Measurements from ENCODE around the gene ITIH3. TPM values are rescaled to one million over a fixed set of nuclear protein-coding genes. Genes with fewer than 3 reads are reported as not detected.
A peak's percentile ranks its signal among the peaks of the same experiment; 100 is the strongest.

Gene ITIH3
- total RNA-seq, 1 experiment from 2014 or later, result 0.37 TPM

- ATAC-seq (no peak), DNase-seq (ENCODE audit: low spot score) (no peak)
- no peaks in the 10 kb centered on the region for H3K36me3 Mint-ChIP-seq
- TF ChIP-seq MYBL2 (CRISPR knock-in tag; IDR thresholded peaks at IDR 0.05) (no peak), ZNF671 (CRISPR knock-in tag; IDR thresholded peaks at IDR 0.05) (no peak), ZNF138 (CRISPR knock-in tag; conservative IDR thresholded peaks at IDR 0.05) (no peak), JAZF1 (CRISPR knock-in tag; IDR thresholded peaks at IDR 0.05) (no peak), NFYB (CRISPR knock-in tag; conservative IDR thresholded peaks at IDR 0.05; ENCODE audit: low read depth) (no peak), ZNF263 (CRISPR knock-in tag; IDR thresholded peaks at IDR 0.05; ENCODE audit: low read depth) (no peak), ZNF121 (CRISPR knock-in tag; IDR thresholded peaks at IDR 0.05) (no peak), SMAD4 (CRISPR knock-in tag; IDR thresholded peaks at IDR 0.05) (no peak), ZMAT4 (CRISPR knock-in tag; IDR thresholded peaks at IDR 0.05) (no peak)
- H3K27ac Mint-ChIP-seq, result no peak overlapping the region
- no peaks in the 10 kb centered on the region for H3K4me1 Mint-ChIP-seq
- POLR2A ChIA-PET, result no interaction called here
- CTCF ChIA-PET, result interaction anchor here (0.6 to 5.5 kb wide), 39 partner anchors 8 to 281 kb away, joined by 3 to 96 read pairs (median 6); partner anchors contain the start of genes ITIH1, ITIH4, NEK4 and UQCC5
- no peaks in the 10 kb centered on the region for H3K9me3 Mint-ChIP-seq
- H3K27me3 Mint-ChIP-seq (ENCODE audit: low read depth), result no peaks in the 10 kb centered on the region
- H3K4me3 Mint-ChIP-seq, result no peak overlapping the region
Observed at GRCh38 chr3:52791928-52792327, 2.7 kb upstream of the ITIH3 start.

- ChIA-PET POLR2A (no interaction called here), CTCF (interaction anchor here (0.6 to 5.5 kb wide), 47 partner anchors 8 to 495 kb away, joined by 3 to 96 read pairs (median 5); partner anchors contain the start of genes ITIH1, ITIH4, NEK4 and UQCC5)
- no peaks in the 10 kb centered on the region for H3K36me3 Mint-ChIP-seq
- peak; percentile 85 for ATAC-seq
- H3K4me1 Mint-ChIP-seq, result no peaks in the 10 kb centered on the region
- peak; percentile 63 for DNase-seq (ENCODE audit: low spot score)
- H3K4me3 Mint-ChIP-seq, result no peak overlapping the region
- no peak overlapping the region for H3K27ac Mint-ChIP-seq
- no peaks in the 10 kb centered on the region for H3K27me3 Mint-ChIP-seq (ENCODE audit: low read depth)
- TF ChIP-seq HMGXB4 (CRISPR knock-in tag; IDR thresholded peaks at IDR 0.05) (no peak), MAX (CRISPR knock-in tag; IDR thresholded peaks at IDR 0.05) (0 out of 2 replicates have a peak, but pooled peaks have one; percentile 17), CTCF (IDR thresholded peaks at IDR 0.05) (peak; percentile 21; the same call in 1 of the 2 replicates)
- no peaks in the 10 kb centered on the region for H3K9me3 Mint-ChIP-seq
Observed at GRCh38 chr3:52792413-52792812, 2.2 kb upstream of the ITIH3 start.

GRCh38 chr3:52792961-52793695 lies 1.5 kb upstream of the ITIH3 start:
- Mint-ChIP-seq H3K36me3 (no peaks in the 10 kb centered on the region), H3K9me3 (no peaks in the 10 kb centered on the region), H3K27ac (no peak overlapping the region), H3K4me1 (no peaks in the 10 kb centered on the region), H3K27me3 (ENCODE audit: low read depth) (no peaks in the 10 kb centered on the region), H3K4me3 (no peak overlapping the region)
- ATAC-seq, result no peak
- no peak for TF ChIP-seq USF1 (CRISPR knock-in tag; IDR thresholded peaks at IDR 0.05)
- no peak for TF ChIP-seq PRDM15 (CRISPR knock-in tag; IDR thresholded peaks at IDR 0.05)
- no peak for TF ChIP-seq HMGA2 (CRISPR knock-in tag; IDR thresholded peaks at IDR 0.05)
- no peak for TF ChIP-seq CREB1 (CRISPR knock-in tag; IDR thresholded peaks at IDR 0.05)
- no peak for TF ChIP-seq KAT7 (CRISPR knock-in tag; IDR thresholded peaks at IDR 0.05; ENCODE audit: borderline replicate concordance)
- TF ChIP-seq ZNF512 (CRISPR knock-in tag; IDR thresholded peaks at IDR 0.05; ENCODE audit: borderline replicate concordance), result no peak
- POLR2A ChIA-PET, result interaction anchor here (0.9 kb wide), 1 partner anchor 8 kb away, joined by 3 read pairs; no protein-coding TSS in a partner anchor
- no peak for DNase-seq (ENCODE audit: low spot score)
- CTCF ChIA-PET, result interaction anchor here (0.6 to 5.5 kb wide), 43 partner anchors 8 to 494 kb away, joined by 3 to 96 read pairs (median 5); partner anchors contain the start of genes ITIH1, ITIH4, NEK4 and UQCC5

All from WTC11 (cell line).